NOMO-1 treated with DMSO at 0.1 percent for 48 hours (cell line): Measurements from ENCODE around the gene RD3L.

Experiments used
- DNase-seq: peaks from one replicate; lab custom pipeline; 2025; ENCODE audit not compliant: unreplicated experiment; lab: John Stamatoyannopoulos, UW

The RD3L gene

DNA sequence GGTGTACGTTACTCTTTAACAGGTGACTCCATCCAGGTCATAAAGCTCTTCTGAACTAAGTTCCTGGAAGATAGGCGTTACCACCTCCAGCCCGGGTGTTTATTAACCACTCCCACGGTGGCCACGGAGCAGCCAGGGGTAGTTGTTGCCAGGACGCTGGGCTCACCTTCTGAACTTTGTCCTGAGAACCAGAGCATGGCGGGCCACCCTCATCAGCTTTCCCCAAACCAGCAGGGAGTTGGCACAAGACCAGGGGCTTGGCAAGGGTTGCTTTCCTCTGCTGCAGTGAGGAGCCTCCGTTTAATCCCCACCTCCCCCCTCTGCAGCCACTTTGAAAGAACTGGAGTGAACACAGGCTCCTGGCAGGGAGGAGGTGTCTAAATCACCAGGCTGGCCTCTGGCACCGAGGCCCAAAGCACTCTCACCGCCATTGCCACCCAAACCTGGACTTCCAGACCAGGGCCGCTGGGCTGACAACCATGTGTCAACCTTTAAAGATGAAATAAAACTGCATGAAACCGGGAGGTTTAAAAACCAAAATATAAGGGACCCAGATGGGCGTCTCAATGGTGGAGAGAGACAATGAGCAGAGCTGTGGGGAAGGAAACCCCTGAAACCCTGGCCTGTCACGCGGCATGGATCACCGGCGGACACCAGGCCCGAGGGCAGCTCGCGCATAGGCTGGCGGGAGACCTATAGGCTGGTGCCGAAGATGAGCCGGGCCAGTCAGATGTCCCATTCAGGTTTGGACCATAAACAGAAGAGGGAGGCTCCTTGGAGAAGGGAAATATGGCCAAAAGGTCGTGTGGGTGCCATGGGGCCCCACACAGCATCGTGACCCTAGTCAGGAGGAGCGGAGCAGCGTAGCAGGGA, 45.0 kb downstream of the RD3L start:
- no peak for DNase-seq

- no peak for DNase-seq
Observed at GRCh38 chr14:103896578-103896977, 45.8 kb downstream of the RD3L start.

GRCh38 chr14:103894723-103895059, 47.6 kb downstream of the RD3L start:
- no peak for DNase-seq

GRCh38 chr14:103894034-103894722, 48.2 kb downstream of the RD3L start:
- no peak for DNase-seq

DNA sequence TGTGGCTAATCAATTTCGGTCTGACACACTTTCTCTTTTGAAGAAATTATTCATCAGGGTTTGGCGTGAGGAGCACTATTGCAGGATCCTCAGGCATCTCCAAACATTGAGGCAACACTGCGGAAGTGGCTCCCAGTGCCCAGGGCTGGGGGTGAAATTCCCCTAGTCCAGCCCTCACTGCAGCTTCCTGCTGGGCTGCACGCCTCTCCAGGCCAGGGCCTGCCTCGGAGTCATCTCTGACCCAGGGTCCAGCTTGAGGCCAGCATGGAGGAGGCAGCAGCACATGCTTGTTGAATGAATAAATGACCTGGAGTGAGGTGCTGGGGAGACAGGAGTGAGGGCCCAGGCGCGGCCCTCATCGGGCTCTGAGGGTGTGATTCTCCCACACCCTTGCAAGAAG, 50.1 kb downstream of the RD3L start:
- DNase-seq = no peak

- DNase-seq = no peak
Observed at GRCh38 chr14:103891667-103892215, 50.6 kb downstream of the RD3L start.

- DNase-seq = no peak
Observed at GRCh38 chr14:103890821-103891666, 51.3 kb downstream of the RD3L start.
